T-helper 22 cell (primary cell): ENCODE results near the gene SPOP.

Source experiments
- DNase-seq: peaks from one replicate; pipeline ENCODE4 v3.0.0-alpha.2; 2020; ENCODE audit warnings: low read depth

SPOP gene

DNA sequence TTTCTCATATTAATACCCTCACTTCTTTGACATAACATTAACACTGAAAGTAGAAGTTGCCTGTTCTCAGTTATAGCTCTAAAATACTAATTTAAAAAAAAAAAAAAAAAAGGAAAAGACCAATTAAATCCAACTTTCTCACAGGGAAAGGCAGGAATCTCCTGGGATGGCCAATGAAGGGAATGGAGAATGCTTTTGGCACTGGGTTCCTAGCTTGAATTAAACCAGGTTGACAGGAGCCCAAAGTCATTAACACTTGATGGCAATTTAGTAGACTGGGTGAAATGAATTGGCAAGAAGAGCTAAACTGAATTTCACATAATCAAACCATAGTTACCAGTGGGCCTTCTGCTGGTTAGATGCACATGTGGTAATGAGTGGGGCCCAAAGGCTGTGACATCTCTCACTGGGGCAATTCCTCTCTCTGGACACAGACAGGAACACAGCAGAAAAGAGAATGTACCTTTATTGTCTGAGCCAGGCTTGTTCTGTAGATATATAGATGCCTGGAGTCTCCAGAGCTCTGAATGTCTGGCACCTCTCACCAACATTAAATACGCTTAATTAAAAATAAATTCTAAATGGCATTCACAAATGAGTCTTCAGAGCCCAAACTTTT is 64.6 kb downstream of the SPOP start:
- no peak for DNase-seq

DNA sequence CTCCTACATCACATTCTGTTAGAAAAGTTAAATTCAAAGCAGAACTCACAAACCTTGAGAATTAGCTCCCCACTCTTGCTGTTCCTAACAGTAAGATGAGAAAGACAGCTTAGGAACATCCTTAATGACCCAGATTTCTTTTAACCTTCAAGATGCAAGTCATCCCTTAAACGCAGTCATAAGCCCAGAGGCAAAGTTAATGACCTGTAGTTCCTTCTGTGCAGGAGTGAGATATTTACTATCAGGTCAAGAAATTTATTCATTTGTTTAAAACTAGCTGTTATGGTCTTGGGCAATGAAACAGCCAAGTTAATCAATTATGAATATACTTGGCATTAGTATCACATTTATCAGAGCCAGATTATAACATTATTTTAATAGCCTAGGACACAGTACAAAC is 65.2 kb downstream of the SPOP start:
- DNase-seq = no peak

DNA sequence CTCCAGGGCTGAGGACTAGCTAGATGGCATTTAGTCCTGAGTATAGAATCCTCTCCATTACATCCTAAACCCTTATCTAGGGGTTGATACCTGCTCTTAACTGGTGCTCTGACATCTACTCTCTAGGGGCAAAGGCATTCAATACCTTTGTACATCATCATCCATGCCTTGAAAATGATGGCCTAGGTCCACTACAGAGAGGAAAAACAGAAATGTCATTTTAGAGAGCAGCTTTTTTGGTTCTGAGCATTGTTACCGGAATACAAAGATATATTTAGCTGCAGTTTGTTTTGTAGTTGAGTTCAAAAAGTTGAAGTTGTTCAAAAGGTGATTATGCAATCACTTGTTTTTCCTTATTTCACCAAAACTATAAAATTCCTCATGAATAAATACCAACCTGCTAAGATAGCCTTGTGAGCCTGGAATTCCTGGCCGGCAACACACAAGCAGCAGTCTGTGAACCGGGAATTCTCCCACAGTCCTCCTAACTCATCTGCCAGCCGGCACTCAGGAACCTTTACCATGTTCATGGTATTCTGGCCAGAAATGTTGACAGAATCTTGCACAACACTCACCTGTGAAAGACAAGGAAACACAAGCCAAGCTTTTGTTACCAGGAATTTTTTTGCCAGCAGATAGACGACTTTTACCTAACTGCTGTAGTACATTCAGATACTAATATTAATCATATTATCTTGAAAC is 66.9 kb downstream of the SPOP start:
- DNase-seq = no peak

DNA sequence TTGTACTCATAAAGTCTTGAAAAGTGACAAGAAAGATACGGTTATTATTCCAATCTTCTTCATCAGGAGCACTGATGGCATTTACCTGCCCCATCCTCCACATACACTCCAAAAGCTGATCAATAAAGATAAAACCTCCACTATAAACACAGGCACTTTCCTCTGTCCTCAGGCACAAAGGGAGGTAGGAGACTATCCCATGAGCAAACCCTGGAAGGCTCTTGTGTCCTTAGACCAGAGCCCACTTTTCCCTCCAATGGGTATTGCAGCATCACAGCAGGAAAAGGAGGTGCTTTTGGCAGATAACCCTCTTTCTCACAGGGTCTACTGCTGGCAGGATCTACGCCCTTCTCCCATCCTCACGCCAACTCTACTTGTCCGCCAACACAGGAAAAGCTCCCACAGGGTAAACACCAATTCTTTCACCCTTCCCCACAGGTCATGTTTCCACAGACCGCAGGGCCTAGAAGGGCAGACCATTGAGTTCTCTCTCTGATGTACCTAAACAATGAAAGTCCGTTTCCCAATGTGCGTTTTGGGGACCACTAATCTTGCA is 73.5 kb downstream of the SPOP start:
- no peak for DNase-seq

DNA sequence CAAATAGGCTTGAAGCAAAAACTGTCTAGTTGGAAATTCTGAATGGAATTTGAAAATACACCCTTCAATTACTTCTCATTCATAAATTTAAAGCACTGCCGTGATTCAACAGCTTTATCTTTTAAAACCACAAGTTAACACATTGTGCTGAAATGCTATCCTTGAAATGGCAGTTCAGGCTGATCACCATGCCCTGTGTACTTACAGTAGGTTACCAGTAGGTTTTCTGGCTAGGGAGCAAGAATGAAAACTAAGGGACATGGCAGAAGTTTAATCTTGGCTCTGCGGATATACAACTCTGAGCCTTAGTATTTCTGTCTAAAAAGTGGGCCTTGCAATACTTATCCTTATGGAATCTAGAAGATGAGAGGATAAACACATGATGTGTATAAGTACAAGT is 74.2 kb downstream of the SPOP start:
- no peak for DNase-seq

DNA sequence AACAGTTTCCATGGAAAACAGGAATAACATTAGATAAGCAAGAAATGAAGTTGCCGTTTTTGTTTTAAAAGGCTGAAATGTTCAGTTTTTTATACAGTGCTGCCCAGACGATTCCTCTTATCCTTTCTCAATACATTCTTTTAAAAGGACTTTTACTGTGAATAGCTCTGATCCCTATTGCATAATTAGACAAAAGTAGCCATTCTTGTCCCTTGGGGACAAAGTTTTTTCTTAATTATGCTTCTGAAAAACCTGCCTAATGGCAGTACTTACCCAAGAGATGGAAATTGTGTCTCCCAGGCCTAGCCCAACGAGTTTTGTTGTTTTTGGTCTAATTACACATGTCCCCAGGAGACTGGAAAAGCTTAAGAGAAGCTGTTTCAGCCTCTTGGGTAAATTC is 74.7 kb downstream of the SPOP start:
- DNase-seq = no peak

DNA sequence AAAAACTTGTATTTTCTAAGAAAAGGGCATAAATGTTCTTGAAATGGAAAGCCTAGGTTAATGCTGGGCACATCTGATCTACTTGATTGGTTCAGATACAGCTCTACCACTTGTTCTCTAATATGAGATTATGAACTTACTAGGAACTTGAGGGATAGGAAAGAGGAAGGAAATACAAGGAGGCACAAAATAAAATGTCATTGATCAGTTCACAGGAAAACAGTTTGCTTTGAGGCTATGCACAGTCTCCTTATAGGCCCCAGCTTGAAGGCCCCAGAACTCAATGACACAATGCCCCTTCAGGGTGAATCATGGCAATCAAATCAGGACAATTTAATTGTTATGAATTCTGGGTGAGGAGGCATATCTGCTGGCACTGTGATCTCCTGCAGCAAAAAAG is 75.1 kb downstream of the SPOP start:
- no peak for DNase-seq

DNA sequence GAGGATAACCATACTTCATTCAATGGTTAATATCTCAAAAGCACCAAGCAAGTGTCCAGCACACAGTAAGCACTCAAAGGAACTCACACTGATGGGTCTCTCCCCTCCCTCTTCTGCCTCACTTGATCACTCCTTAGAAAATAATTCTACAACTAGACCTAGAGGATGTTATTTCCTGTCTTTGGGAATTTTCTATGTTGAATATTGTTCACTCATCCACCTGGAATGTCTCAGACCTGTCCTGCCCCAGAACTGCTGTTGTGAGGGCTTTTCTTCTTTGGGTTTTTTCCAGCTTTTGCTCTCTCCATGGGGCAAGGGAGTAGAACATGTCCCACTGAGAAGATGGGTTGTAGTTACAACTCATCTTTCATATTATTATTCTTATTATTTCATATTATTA is 76.9 kb downstream of the SPOP start:
- DNase-seq = no peak

DNA sequence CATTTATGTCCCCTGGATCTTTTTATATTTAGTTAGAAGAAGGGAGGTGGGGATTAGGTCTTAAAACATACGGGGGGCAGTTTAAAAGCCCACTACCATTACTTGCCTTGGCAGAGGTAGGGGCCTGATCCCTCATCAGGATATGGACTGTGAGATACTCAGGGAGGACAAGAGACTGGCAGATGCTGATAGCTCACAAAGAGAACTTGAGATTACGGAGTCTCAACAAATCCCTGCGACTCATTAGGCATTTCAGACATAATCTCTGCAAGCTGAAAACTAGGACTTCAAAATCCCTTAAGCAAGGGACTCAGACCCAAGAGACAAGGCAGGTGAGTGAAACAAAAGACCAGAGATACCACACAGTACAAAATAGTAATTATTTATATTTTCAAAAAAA is 79.0 kb downstream of the SPOP start:
- DNase-seq = no peak

DNA sequence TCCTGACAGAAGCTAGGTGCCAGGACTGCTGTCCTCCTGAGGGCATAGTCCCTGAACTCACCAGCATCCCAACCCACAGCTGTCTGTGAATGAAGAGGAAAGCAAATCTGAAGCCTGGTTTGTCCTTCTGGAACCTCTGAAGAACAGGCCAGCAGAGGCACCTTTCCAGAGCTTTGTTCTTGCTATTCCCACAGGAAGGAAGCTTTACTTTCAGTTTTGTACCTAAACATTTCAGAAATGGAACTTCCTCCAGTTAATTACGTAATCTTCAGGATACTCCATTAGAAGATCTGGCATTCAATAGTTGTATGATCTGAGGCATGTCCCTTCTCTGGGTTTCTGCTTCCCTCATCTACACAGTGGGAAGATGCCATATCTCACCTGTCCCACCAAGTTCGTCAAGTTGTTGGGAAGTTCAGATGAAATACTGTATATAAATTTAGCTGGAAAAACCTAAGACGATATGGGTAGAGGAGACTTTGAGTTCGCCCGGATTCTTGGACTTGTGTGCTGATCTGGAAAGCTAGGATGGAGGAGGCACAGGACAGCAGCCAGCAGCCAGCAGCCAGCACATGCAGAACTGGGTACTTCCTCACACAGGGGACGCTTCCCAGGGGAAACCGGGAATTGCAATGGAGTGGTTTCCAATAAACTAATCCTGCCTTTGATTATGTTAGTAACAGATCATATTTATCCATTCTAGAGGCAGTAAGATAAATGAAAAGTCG is 79.8 kb downstream of the SPOP start:
- DNase-seq = no peak

DNA sequence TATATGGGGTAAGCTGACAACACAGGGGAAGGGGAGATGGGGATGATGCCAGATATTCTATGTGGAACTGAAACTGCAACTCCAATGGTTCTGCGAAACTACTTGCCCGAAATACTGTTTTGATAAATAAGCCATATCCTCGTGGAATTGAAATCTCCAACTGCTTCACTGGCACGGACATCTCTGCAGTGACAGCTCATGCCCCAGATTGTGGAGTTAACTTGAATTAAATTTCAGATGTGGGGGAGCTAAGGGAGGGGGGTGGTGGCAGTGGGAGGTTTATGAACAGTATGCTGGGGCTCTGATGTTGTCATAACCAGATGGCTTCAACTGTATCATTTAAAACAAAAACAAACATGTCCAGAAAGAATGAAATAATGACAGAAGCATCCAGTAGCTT is 80.5 kb downstream of the SPOP start:
- DNase-seq = no peak

DNA sequence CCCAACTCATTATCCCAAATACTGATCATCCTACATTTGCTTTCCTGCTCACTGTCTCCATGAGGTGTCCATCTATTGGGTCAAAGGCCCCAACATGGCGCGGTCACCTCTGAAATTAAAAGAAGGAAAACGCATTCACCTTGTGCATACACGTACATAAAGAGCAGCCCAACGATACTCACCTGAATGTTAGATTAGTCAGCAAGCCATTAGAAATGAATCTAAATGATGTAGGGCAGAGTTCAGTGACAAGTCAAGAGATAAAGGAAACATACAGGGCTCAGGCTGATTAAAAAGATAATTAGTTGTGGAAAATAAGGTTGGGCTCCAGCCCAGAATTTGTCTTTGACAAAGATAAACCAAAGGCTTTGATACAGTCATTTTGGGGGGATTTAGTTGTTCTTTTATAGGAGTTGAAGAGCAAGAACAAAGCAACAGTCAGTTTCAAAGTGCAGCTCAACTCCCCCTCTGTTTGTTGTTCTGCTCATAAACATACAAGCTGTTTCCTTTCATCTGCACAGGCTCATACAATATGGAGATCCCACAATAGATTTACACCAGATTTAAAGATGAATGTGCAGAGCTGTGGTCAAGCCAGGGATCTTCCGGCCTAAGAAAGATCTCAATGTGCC is 81.2 kb downstream of the SPOP start:
- no peak for DNase-seq

DNA sequence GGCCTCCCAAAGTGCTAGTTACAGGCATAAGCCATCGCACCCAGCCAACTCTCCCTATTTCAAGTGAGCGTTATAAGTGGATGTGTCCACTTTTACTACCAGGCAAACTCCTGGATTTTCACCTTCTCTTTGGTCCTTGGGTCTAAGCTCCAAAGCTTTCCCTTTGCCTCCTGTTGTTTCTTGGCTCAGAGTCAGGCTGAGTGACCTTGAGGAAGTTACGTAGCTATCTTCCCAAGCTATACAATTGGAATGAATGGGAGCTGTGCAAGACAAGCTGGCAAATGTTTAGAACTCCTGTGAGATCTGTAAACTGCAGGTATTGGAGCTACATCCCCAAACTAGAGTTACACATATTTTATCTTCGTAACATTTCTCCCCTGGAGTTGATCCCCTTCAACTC is 81.9 kb downstream of the SPOP start:
- no peak for DNase-seq

DNA sequence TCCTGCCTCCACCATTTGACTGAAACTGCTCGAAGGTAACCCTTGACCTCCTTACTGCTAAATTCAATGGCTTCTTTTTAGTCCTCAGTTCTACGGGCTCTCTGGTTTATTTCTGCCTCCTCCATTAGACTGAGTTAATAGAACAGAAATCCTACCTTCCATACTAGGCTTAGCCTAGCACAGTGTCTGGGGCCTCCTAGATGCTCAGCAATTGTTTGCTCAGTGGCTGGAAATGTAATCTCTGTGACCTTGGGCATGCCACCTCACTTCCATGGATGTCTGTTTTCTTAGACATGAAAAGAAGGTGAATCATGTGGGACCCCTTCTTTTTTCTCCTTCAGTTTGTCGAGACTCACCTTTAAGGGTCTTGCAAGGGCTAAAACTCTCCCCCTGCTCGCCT is 82.6 kb downstream of the SPOP start:
- no peak for DNase-seq

DNA sequence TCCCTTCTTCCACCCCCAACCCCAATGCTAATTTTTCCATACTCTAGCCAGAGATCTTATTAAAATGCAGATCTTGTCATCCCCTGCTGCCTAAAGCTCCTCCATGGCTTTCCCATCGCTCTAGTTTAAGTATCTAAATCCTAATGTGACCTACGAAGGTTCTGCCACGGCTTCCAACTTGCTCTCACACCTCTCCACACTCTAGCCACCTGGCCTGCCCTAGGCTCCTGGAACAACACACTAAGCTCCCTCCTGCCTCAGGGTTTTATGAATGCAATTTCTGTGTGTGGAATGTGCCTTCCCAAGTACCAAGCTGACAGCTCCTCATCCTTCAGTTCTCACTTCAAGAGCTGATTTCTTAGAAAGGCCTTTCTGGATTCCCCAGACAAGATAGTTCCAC is 85.6 kb downstream of the SPOP start:
- DNase-seq = no peak

DNA sequence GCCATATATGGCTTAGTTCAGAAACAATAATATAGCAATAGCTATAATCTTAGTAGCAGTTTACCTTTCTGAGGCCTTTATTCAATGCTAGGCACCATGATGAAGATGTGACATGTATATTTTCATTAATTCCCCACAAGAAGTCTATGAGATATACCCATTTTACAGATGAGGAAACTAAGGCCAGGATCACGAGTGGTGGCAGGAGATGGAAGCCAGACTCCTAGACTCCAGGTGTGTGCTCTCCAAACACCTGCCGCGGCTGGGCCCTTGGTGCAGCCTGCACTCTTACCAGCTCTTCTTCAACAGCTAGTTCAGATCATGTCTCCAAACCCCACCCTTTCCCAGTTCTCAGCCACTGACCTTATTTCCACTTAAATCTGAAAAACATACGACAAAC is 87.0 kb downstream of the SPOP start:
- DNase-seq = no peak

DNA sequence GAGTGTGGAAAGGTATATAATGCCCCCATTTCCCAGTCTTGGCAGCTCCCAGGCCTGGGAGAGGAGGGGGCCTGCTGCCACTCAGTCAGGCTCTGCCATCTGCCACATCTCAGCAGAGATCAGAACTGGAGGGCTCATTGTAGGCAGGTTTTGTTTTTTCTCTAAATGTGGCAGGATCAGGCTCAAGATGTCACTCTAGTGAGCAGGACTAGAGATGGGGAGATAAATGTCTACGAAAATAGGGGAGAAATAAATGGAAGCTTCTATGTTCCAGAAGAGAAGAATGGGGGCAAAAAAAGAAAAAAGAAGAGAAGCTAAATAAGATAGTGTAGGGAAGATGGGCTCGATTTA is 88.3 kb downstream of the SPOP start:
- no peak for DNase-seq

DNA sequence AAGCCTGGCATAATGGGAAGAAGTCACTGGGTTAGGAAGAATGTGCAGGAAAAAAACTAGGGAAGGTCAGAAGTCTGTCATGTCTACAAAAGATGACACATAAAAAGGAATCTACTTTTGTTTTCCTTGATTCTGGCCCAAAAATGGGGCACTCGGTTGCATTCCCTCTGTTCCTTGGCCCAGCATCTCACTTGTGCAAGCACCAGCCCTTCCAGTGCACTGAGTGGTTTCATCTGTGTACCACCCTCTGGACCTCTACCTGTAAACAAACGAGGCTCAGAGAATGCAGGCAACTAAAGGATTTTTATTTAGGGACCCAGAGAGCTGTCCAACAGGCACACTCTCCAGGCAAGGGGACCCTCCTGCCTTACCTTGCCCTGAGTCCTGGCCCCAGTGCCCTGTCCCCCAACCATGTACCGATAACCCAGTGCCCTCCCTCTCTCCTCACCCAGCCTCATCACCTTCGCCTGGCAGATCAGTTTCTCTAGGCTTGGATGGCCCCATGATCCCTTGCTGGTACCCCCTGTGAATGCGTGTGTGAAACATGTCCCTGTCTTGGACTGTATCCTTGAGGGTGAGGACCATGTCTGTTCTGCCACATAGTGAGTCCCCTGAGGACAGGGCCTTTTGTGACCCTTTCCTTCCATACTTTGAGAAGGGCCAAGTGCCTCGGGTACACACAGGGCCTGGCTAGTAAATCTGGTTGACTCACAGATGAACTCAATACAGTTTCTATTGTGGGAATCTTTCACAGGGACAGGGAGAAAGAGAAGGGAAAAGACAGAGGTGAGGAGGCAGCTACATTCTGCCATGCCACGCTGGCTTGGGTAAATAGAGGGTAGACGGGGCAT is 88.9 kb downstream of the SPOP start:
- no peak for DNase-seq

DNA sequence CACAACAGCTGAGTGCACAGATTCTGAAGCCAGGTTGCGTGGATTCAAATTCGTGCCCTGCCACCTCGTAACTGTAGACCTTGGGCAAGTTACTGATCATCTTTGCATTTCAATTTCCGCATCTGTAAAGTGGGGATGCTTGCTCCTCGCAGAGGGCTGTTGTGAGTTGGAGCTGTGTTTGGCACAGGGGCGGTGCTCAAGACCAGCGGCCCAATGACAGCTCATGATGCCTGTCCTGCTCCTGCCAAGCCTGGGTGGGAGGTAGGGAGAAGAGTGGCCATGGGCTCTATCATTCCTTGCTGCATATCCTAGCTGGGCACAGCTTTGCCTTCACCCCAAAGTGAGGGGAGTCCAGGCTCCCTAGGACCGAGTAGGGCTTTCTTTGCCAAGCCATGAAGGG is 89.6 kb downstream of the SPOP start:
- DNase-seq = no peak

DNA sequence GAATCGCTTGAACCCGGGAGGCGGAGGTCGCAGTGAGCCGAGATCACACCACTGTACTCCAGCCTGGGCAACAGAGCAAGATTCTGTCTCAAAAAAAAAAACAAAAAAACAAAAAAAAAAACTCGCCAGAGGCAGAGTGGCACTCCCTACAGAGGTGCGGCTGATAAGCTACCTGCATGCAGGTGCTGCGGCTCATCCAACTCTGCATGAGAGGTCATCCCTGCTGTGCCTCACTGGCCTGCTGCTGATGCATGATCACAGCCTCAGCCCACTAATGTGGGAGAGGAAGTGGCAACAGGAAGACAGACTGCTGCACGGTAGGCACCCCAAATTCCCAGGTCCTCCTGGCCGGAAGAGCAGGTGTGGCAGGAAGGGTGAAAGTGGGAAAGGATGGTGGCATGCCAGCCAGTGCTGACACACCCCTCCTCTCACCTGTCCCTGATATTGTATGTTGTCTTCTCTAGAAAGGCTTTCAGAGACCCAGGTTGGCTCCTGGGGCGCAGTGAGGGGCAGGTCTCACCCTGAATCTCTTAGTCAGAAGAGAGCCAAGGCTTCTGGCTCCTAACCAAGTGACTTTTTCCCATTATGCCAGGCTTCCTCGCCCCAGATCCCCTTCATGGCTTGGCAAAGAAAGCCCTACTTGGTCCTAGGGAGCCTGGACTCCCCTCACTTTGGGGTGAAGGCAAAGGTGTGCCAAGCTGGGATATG is 90.4 kb downstream of the SPOP start:
- DNase-seq = no peak

DNA sequence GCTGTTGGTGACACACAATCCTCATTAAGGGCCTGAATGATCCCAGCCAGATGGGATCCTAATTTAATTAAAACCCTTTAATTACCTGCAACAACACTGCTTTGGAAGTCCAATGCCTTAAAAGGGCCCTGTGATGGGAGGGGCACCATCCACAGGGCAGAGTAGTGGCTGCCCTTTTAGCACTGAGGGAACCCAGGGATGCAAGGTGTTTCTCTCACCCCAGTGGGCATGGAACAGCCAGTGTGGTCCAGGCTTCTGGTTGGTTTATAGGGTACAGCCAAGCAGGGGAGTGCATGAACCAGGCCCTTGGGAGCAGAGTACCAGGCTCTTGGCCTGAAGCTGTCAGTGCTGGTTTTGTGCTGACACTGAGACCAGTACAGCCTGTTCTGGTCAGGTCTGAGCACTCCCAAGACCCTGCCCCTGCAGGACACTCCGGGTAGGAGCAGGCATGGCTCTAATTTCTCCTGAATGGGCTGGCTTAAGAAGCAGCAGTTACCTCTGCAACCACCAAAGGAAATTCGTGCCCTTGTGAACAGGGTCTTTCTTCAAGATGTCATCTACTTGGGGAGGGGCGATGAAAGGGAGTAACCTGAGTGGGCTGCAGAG is 92.4 kb downstream of the SPOP start:
- DNase-seq = no peak
